Measurements from ENCODE around the gene ACO1.

The ACO1 gene

GRCh38 chr9:32490601-32491000, 106.2 kb downstream of the ACO1 start:
- H2AFZ ChIP-seq (ENCODE audit: low read length), result no peak overlapping the region
- no peak overlapping the region for H3K4me3 ChIP-seq (ENCODE audit: low read depth, low read length, poor library complexity, severe bottlenecking)
- no peak overlapping the region for H3K4me2 ChIP-seq (ENCODE audit: low read length)
- no peaks in the 10 kb centered on the region for H3K9me2 ChIP-seq (ENCODE audit: low read depth, low read length)
- H3K4me1 ChIP-seq (ENCODE audit: insufficient read depth, low read length, severe bottlenecking), result no peaks in the 10 kb centered on the region
- no peaks in the 10 kb centered on the region for H3K9me3 ChIP-seq (ENCODE audit: low read length)
- TF ChIP-seq EZH2 (IDR thresholded peaks at IDR 0.05; ENCODE audit: borderline replicate concordance, low read length) (no peak), CTCF (IDR thresholded peaks at IDR 0.05; ENCODE audit: low read length) (no peak)
- H3K79me2 ChIP-seq (ENCODE audit: insufficient read depth, low read length), result no peaks in the 10 kb centered on the region
- no peak overlapping the region for H3K27ac ChIP-seq (ENCODE audit: low read depth, low read length, poor library complexity, severe bottlenecking)
- H3K36me3 ChIP-seq (ENCODE audit: insufficient read depth, low read length), result peaks cover 4% of the 10 kb centered on the region; the same call in 1 of the 2 replicates
- no peaks in the 10 kb centered on the region for H4K20me1 ChIP-seq (ENCODE audit: insufficient read depth, low read length)
- H3K27me3 ChIP-seq (ENCODE audit: insufficient read depth, low read length), result no peaks in the 10 kb centered on the region
- H3K9ac ChIP-seq (ENCODE audit: low read length), result no peak overlapping the region
- H3F3A ChIP-seq (ENCODE audit: insufficient read depth, low read length), result no peaks in the 10 kb centered on the region

GRCh38 chr9:32497921-32498320, 113.5 kb downstream of the ACO1 start:
- no peaks in the 10 kb centered on the region for H3K27me3 ChIP-seq (ENCODE audit: insufficient read depth, low read length)
- no peaks in the 10 kb centered on the region for H4K20me1 ChIP-seq (ENCODE audit: insufficient read depth, low read length)
- H2AFZ ChIP-seq (ENCODE audit: low read length), result no peak overlapping the region
- H3K4me1 ChIP-seq (ENCODE audit: insufficient read depth, low read length, severe bottlenecking), result no peaks in the 10 kb centered on the region
- no peaks in the 10 kb centered on the region for H3K36me3 ChIP-seq (ENCODE audit: insufficient read depth, low read length)
- no peaks in the 10 kb centered on the region for H3K79me2 ChIP-seq (ENCODE audit: insufficient read depth, low read length)
- no peak overlapping the region for H3K4me3 ChIP-seq (ENCODE audit: low read depth, low read length, poor library complexity, severe bottlenecking)
- no peak overlapping the region for H3K4me2 ChIP-seq (ENCODE audit: low read length)
- H3K9me2 ChIP-seq (ENCODE audit: low read depth, low read length), result no peaks in the 10 kb centered on the region
- no peaks in the 10 kb centered on the region for H3K9me3 ChIP-seq (ENCODE audit: low read length)
- no peak overlapping the region for H3K9ac ChIP-seq (ENCODE audit: low read length)
- no peaks in the 10 kb centered on the region for H3F3A ChIP-seq (ENCODE audit: insufficient read depth, low read length)
- H3K27ac ChIP-seq (ENCODE audit: low read depth, low read length, poor library complexity, severe bottlenecking), result no peak overlapping the region
- TF ChIP-seq CTCF (IDR thresholded peaks at IDR 0.05; ENCODE audit: low read length) (no peak), EZH2 (IDR thresholded peaks at IDR 0.05; ENCODE audit: borderline replicate concordance, low read length) (no peak)

GRCh38 chr9:32500768-32501167, 116.3 kb downstream of the ACO1 start:
- Histone ChIP-seq H2AFZ (ENCODE audit: low read length) (no peak overlapping the region), H3K79me2 (ENCODE audit: insufficient read depth, low read length) (no peaks in the 10 kb centered on the region)

More at GRCh38 chr9:32500768-32501167, 116.3 kb downstream of the ACO1 start:
- TF ChIP-seq CTCF (IDR thresholded peaks at IDR 0.05; ENCODE audit: low read length), result no peak
- no peak for TF ChIP-seq EZH2 (IDR thresholded peaks at IDR 0.05; ENCODE audit: borderline replicate concordance, low read length)
- H3K4me3 ChIP-seq (ENCODE audit: low read depth, low read length, poor library complexity, severe bottlenecking), result no peak overlapping the region
- no peak overlapping the region for H3K9ac ChIP-seq (ENCODE audit: low read length)
- H3K4me2 ChIP-seq (ENCODE audit: low read length), result no peak overlapping the region
- H3K27ac ChIP-seq (ENCODE audit: low read depth, low read length, poor library complexity, severe bottlenecking), result no peak overlapping the region
- no peaks in the 10 kb centered on the region for H3K9me2 ChIP-seq (ENCODE audit: low read depth, low read length)
- no peaks in the 10 kb centered on the region for H3K9me3 ChIP-seq (ENCODE audit: low read length)
- no peaks in the 10 kb centered on the region for H3F3A ChIP-seq (ENCODE audit: insufficient read depth, low read length)
- H3K27me3 ChIP-seq (ENCODE audit: insufficient read depth, low read length), result no peaks in the 10 kb centered on the region
- H3K4me1 ChIP-seq (ENCODE audit: insufficient read depth, low read length, severe bottlenecking), result no peaks in the 10 kb centered on the region
- H4K20me1 ChIP-seq (ENCODE audit: insufficient read depth, low read length), result no peaks in the 10 kb centered on the region
- H3K36me3 ChIP-seq (ENCODE audit: insufficient read depth, low read length), result no peaks in the 10 kb centered on the region

Data from OCI-LY1 (cell line).